Loucy (cell line): ENCODE measurements around the gene KIF23.

Experiments used
- H2AFZ ChIP-seq: fragments of 200-600 bp; sonication (generic); 2 replicates; pipeline ENCODE4 v1.6.0; 2016; ENCODE audit warnings: antibody characterized with exemption, mild to moderate bottlenecking, low read length, moderate library complexity
- H3F3A ChIP-seq: fragments of 200-600 bp; 2 replicates; pipeline ENCODE4 v1.6.0; 2016; ENCODE audit warnings: antibody characterized with exemption, low read depth, mild to moderate bottlenecking
- H3K27me3 ChIP-seq: fragments of 200-600 bp; sonication (generic); 2 replicates; pipeline ENCODE4 v1.6.1; 2014; ENCODE audit warnings: low read length, mild to moderate bottlenecking; ENCODE audit not compliant: insufficient read depth, poor library complexity, severe bottlenecking
- H3K36me3 ChIP-seq: fragments of 200-600 bp; sonication (generic); 2 replicates; pipeline ENCODE4 v1.6.1; 2016; ENCODE audit warnings: low read length; ENCODE audit not compliant: insufficient read depth
- H3K4me1 ChIP-seq: fragments of 200-600 bp; sonication (generic); 2 replicates; pipeline ENCODE4 v1.5.1; 2014; ENCODE audit warnings: low read length, mild to moderate bottlenecking; ENCODE audit not compliant: insufficient read depth, poor library complexity, severe bottlenecking
- H3K4me2 ChIP-seq: fragments of 200-600 bp; sonication (generic); 2 replicates; pipeline ENCODE4 v1.6.0; 2014; ENCODE audit warnings: antibody characterized with exemption, low read length, low read depth, mild to moderate bottlenecking; ENCODE audit not compliant: poor library complexity, severe bottlenecking
- H3K4me3 ChIP-seq: fragments of 200-600 bp; sonication (generic); 2 replicates; pipeline ENCODE4 v1.5.1; 2014; ENCODE audit warnings: low read length, mild to moderate bottlenecking, mixed read lengths; ENCODE audit not compliant: poor library complexity, severe bottlenecking
- H3K79me2 ChIP-seq: fragments of 200-600 bp; sonication (generic); 2 replicates; pipeline ENCODE4 v1.6.1; 2014; ENCODE audit warnings: low read length; ENCODE audit not compliant: insufficient read depth
- H3K9ac ChIP-seq: fragments of 200-600 bp; sonication (generic); 2 replicates; pipeline ENCODE4 v1.6.0; 2014; ENCODE audit warnings: mild to moderate bottlenecking, low read depth, low read length, moderate library complexity; ENCODE audit not compliant: poor library complexity, severe bottlenecking
- H3K9me2 ChIP-seq: fragments of 200-600 bp; sonication (generic); replicated peaks from 2 replicates; pipeline ENCODE4 v1.6.1; 2016; ENCODE audit warnings: low read depth, low read length, mixed read lengths
- H3K9me3 ChIP-seq: fragments of 200-600 bp; sonication (generic); 2 replicates; pipeline ENCODE4 v1.6.1; 2014; ENCODE audit warnings: mild to moderate bottlenecking, antibody characterized with exemption, low read length, low read depth; ENCODE audit not compliant: insufficient read depth
- H4K20me1 ChIP-seq: fragments of 200-600 bp; sonication (generic); 2 replicates; pipeline ENCODE4 v1.6.0; 2014; ENCODE audit warnings: antibody characterized with exemption, low read length, mild to moderate bottlenecking; ENCODE audit not compliant: insufficient read depth, poor library complexity, severe bottlenecking
- EZH2phosphoT487 ChIP-seq: fragments of 200-600 bp; IDR thresholded peaks from 2 replicates; pipeline ENCODE4 v1.6.1; 2018; ENCODE audit warnings: antibody characterized with exemption, mild to moderate bottlenecking, moderate library complexity, borderline replicate concordance
- TF ChIP-seq, protein P1 (sequence below): fragments of 200-600 bp; sonication (generic); conservative IDR thresholded peaks from 2 replicates; pipeline ENCODE4 v1.5.1; 2014; ENCODE audit warnings: mild to moderate bottlenecking, antibody characterized with exemption, low read length

The KIF23 gene

DNA sequence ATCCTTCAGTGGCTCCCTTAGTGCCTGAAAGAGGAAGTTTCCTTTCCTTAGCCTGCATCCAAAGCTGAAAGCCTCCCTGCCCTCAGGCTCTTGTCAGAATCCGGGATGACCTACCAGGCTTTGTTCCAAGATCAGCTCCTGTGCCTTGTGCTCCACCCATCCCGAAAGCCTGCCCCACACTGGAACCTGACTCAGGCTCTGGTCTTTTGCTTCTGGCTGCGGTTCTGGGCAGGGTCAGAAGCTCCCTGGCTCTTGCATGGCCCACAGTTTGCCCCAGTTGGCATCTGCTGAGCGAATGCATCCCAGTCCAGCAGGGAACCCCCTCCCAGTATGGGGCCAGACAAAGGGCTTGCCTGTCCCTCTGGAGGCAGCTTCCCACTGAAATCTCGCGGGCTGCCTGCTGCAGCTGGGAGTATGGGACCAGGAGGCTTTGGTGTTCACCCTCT, 25.9 kb upstream of the KIF23 start:
- H3K27me3 ChIP-seq = no peaks in the 10 kb centered on the region
- H3K9me2 ChIP-seq = no peaks in the 10 kb centered on the region
- no peak overlapping the region for H3K4me3 ChIP-seq
- H3K36me3 ChIP-seq = no peaks in the 10 kb centered on the region
- no peak overlapping the region for H2AFZ ChIP-seq
- H3K79me2 ChIP-seq = no peaks in the 10 kb centered on the region
- H4K20me1 ChIP-seq = no peaks in the 10 kb centered on the region
- no peak for TF ChIP-seq EZH2phosphoT487
- TF ChIP-seq, protein P1, sequence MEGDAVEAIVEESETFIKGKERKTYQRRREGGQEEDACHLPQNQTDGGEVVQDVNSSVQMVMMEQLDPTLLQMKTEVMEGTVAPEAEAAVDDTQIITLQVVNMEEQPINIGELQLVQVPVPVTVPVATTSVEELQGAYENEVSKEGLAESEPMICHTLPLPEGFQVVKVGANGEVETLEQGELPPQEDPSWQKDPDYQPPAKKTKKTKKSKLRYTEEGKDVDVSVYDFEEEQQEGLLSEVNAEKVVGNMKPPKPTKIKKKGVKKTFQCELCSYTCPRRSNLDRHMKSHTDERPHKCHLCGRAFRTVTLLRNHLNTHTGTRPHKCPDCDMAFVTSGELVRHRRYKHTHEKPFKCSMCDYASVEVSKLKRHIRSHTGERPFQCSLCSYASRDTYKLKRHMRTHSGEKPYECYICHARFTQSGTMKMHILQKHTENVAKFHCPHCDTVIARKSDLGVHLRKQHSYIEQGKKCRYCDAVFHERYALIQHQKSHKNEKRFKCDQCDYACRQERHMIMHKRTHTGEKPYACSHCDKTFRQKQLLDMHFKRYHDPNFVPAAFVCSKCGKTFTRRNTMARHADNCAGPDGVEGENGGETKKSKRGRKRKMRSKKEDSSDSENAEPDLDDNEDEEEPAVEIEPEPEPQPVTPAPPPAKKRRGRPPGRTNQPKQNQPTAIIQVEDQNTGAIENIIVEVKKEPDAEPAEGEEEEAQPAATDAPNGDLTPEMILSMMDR = no peak
- no peaks in the 10 kb centered on the region for H3K9me3 ChIP-seq
- no peaks in the 10 kb centered on the region for H3F3A ChIP-seq
- no peak overlapping the region for H3K9ac ChIP-seq
- H3K4me2 ChIP-seq = no peak overlapping the region
- H3K4me1 ChIP-seq = no peaks in the 10 kb centered on the region

- H3K4me2 ChIP-seq = no peak overlapping the region
- H4K20me1 ChIP-seq = no peaks in the 10 kb centered on the region
- TF ChIP-seq, protein P1 = no peak
- TF ChIP-seq EZH2phosphoT487 = no peak
- H3K36me3 ChIP-seq = no peaks in the 10 kb centered on the region
- H3F3A ChIP-seq = no peaks in the 10 kb centered on the region
- no peaks in the 10 kb centered on the region for H3K79me2 ChIP-seq
- H3K4me3 ChIP-seq = no peak overlapping the region
- peaks cover 7% of the 10 kb centered on the region for H3K4me1 ChIP-seq
- H3K9ac ChIP-seq = no peak overlapping the region
- H3K9me3 ChIP-seq = no peaks in the 10 kb centered on the region
- H2AFZ ChIP-seq = no peak overlapping the region
- H3K9me2 ChIP-seq = no peaks in the 10 kb centered on the region
- no peaks in the 10 kb centered on the region for H3K27me3 ChIP-seq
Observed at GRCh38 chr15:69389426-69389825, 24.7 kb upstream of the KIF23 start.

GRCh38 chr15:69390575-69390974, 23.6 kb upstream of the KIF23 start:
- Histone ChIP-seq H3F3A (no peaks in the 10 kb centered on the region), H3K4me3 (no peak overlapping the region), H3K9ac (no peak overlapping the region), H3K36me3 (no peaks in the 10 kb centered on the region), H2AFZ (no peak overlapping the region), H3K4me2 (no peak overlapping the region), H3K27me3 (no peaks in the 10 kb centered on the region), H3K9me2 (no peaks in the 10 kb centered on the region), H4K20me1 (no peaks in the 10 kb centered on the region), H3K4me1 (peaks cover 7% of the 10 kb centered on the region), H3K79me2 (no peaks in the 10 kb centered on the region), H3K9me3 (no peaks in the 10 kb centered on the region)
- TF ChIP-seq EZH2phosphoT487 = no peak
- TF ChIP-seq, protein P1 = no peak
